BLaER1 (cell line): ENCODE results near the gene GCC2.
"Not testable (repeated sequence)": the region's sequence is repeated elsewhere in the genome, so short reads cannot be mapped to it uniquely, and the experiment has no call there.

Experiments used
- H3K27ac ChIP-seq: shearing (Covaris generic); formaldehyde crosslinking; 2 replicates; pipeline ENCODE4 v1.8.1; 2022
- H3K27me3 ChIP-seq: shearing (Covaris generic); formaldehyde crosslinking; 2 replicates; pipeline ENCODE4 v1.8.1; 2022
- H3K36me3 ChIP-seq: shearing (Covaris generic); formaldehyde crosslinking; 2 replicates; pipeline ENCODE4 v1.8.1; 2022
- H3K4me1 ChIP-seq: shearing (Covaris generic); formaldehyde crosslinking; 2 replicates; pipeline ENCODE4 v1.8.1; 2022
- H3K4me2 ChIP-seq: shearing (Covaris generic); formaldehyde crosslinking; 2 replicates; pipeline ENCODE4 v1.8.1; 2022
- H3K4me3 ChIP-seq: shearing (Covaris generic); formaldehyde crosslinking; 2 replicates; pipeline ENCODE4 v1.8.1; 2022
- H3K9ac ChIP-seq: shearing (Covaris generic); formaldehyde crosslinking; 2 replicates; pipeline ENCODE4 v1.8.1; 2022
- H3K9me3 ChIP-seq: shearing (Covaris generic); formaldehyde crosslinking; 2 replicates; pipeline ENCODE4 v1.8.1; 2022
- H4K20me1 ChIP-seq: shearing (Covaris generic); formaldehyde crosslinking; 2 replicates; pipeline ENCODE4 v1.8.1; 2022
- Cebpa-rat ChIP-seq: shearing (Covaris generic); IDR thresholded peaks from 2 replicates; pipeline ENCODE4 v1.8.1; 2022

Gene GCC2

GRCh38 chr2:108436976-108437375 is 12.0 kb upstream of the GCC2 start:
- no peak for TF ChIP-seq Cebpa-rat
- Histone ChIP-seq H3K4me2 (peak overlapping the region; percentile 67), H3K4me1 (peaks cover 16% of the 10 kb centered on the region), H3K4me3 (no peak overlapping the region), H3K9ac (no peak overlapping the region), H3K27me3 (no peaks in the 10 kb centered on the region), H3K27ac (peak overlapping the region; percentile 28), H4K20me1 (no peaks in the 10 kb centered on the region), H3K9me3 (0 out of 2 replicates have a peak, but pooled peaks cover 14% of the 10 kb centered on the region), H3K36me3 (no peaks in the 10 kb centered on the region)

DNA sequence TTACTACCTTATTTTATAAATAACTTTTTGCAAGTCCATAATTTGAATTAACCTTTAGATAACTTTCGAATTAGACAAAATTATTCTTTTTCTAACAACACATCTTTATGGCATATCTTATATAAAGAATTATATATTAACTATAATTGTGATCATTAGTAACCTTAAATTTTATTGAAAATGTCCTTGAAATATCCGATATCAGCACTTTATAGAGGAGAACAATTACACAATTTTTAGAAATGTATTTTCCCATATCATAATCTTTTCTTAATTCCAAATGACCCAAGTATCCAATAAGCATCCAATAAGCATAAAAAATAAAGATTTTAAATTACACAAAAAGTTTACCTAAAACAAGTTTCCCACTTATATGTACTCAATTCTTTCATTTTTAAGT is 7.3 kb upstream of the GCC2 start:
- Histone ChIP-seq H4K20me1 (no peaks in the 10 kb centered on the region), H3K9ac (no peak overlapping the region), H3K27ac (no peak overlapping the region), H3K4me2 (no peak overlapping the region), H3K4me3 (no peak overlapping the region), H3K27me3 (no peaks in the 10 kb centered on the region), H3K36me3 (no peaks in the 10 kb centered on the region), H3K9me3 (peaks cover 13% of the 10 kb centered on the region), H3K4me1 (peaks cover 25% of the 10 kb centered on the region)
- no peak for TF ChIP-seq Cebpa-rat

DNA sequence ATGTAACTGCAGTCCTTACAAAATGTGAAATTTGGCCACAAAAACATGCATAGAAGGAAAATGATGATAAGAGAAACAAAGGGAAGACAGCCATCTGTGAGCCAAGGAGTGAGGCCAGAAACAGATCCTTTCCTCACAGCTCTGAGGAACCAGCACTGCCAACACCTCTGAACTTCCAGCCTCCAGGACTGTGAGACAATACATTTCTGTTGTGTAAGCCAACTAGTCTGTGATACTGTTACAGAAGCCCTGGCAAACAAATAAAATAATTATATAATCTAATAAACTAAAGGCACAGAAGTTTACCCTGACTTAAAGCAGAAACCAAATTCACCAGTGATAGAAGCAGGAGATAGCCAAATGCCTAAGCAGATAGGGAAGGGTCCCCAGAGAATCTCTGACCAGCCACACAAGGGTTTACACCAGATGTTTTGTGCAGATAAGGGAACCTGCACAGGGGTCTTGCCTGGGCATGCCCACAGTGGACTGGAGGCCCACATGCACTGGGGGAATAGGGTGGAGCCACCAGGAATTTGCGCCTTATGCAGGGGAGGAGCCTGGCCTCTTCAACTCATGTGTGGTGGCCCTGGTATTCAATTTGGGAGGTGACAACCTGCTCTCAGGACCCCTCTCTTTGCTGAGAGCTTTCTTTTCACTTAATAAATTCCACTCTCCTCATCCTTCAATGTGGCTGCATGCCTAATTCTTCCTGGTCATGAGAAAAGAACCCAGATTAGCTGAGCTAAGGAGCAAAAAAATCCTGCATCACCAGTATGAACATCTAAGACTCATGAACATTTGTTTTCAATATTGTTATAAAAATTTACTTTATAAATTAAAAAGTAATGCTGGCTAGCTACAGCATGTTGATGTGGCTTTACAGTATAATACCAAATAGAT is 3.8 kb upstream of the GCC2 start:
- Histone ChIP-seq H3K4me2 (peak overlapping the region; percentile 37), H3K27ac (peak overlapping the region; percentile 62), H3K9me3 (peaks cover 13% of the 10 kb centered on the region), H3K4me3 (no peak overlapping the region), H3K36me3 (no peaks in the 10 kb centered on the region), H3K4me1 (peaks cover 29% of the 10 kb centered on the region), H3K9ac (no peak overlapping the region), H4K20me1 (no peaks in the 10 kb centered on the region), H3K27me3 (no peaks in the 10 kb centered on the region)
- no peak for TF ChIP-seq Cebpa-rat

GRCh38 chr2:108446703-108447102 is 2.3 kb upstream of the GCC2 start:
- Histone ChIP-seq H3K36me3 (peaks cover 10% of the 10 kb centered on the region; the same call in 1 of the 2 replicates), H3K27me3 (no peaks in the 10 kb centered on the region)
- no peak for TF ChIP-seq Cebpa-rat

DNA sequence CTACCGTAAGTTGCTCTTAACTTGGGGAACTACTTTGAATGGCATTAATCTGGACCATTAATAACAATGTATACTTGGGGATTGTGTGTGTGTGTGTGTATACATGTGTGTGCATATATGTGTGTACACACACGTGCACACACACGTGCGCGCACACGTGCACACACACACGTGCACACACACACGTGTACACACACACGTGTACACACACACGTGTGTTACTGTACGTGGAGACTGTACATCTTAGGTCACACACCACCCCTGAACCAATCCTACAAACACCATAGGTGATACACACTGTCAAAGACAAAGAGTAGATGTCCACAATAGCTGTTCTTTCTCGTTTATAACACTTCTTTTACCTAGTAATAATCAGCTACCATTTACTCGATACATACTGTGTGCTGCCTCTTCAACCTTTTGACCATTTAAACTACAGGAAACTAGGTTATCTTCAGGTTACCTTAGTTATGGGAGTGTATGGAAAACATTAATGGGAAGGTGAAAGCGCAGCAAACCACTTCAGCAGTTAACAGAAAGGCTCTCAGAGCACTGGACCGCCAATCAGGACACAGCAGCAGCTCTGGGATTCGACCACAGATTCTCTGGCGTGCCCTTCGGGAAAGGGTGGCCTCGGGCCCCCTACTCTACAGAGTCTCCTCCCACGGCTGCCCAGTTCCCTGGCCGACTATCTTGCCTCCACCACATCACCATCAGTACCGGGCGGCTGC is 894 bp upstream of the GCC2 start:
- peak overlapping the region; percentile 89 for H3K9ac ChIP-seq
- H3K9me3 ChIP-seq: peaks cover 13% of the 10 kb centered on the region

More at GRCh38 chr2:108446703-108447102, 2.3 kb upstream of the GCC2 start:
- Histone ChIP-seq H3K4me2 (no peak overlapping the region), H3K4me1 (peaks cover 35% of the 10 kb centered on the region), H3K27ac (no peak overlapping the region), H3K4me3 (no peak overlapping the region), H3K9me3 (peaks cover 13% of the 10 kb centered on the region), H3K9ac (no peak overlapping the region), H4K20me1 (no peaks in the 10 kb centered on the region)

DNA sequence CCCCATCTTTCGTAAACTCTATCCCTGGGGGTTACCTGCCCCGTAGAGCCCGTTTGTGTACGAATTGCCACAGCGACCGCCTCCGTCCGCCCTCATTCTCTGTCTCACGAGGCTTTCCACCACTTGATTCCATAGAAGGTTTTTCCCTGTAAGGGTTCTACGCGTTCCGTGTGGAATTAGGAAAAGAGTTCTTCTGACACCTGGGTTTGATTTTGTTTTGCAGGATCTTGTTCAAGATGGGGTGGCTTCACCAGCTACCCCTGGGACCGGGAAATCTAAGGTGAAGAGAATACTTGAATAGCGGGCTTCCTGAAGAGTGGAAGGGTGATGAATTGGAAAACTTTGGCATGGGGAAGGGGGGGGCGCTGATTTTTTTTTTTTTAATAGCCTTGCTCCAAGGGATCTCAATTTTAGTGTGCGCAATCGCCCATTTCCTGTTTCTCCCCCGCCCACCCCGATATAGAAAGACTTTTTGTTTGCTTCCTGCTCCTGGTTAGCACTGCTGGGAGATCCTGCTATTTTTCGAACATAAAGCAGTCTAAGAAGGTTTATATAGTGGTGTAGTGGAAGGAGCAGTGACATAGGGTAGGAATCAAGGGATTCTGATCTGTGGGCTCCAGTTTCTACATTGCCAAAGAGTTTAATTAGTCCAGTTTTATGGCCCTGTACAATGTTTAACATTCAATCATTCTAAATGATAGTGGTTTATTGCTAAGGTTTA is 564 bp downstream of the GCC2 start:
- Histone ChIP-seq H3K27ac (peak overlapping the region; percentile 79), H3K4me2 (peak overlapping the region; percentile 96), H4K20me1 (no peaks in the 10 kb centered on the region), H3K27me3 (no peaks in the 10 kb centered on the region), H3K9me3 (no peaks in the 10 kb centered on the region), H3K4me3 (peak overlapping the region; percentile 90), H3K36me3 (peaks cover 38% of the 10 kb centered on the region), H3K9ac (peak overlapping the region; percentile 89), H3K4me1 (peaks cover 32% of the 10 kb centered on the region)
- no peak for TF ChIP-seq Cebpa-rat

More for the DNA sequence above, 894 bp upstream of the GCC2 start:
- no peak for TF ChIP-seq Cebpa-rat
- Histone ChIP-seq H3K36me3 (peaks cover 24% of the 10 kb centered on the region), H3K27ac (peak overlapping the region; percentile 79), H3K4me1 (peaks cover 35% of the 10 kb centered on the region), H3K4me2 (peak overlapping the region; percentile 96), H3K27me3 (no peaks in the 10 kb centered on the region), H4K20me1 (no peaks in the 10 kb centered on the region), H3K4me3 (peak overlapping the region; percentile 90)

DNA sequence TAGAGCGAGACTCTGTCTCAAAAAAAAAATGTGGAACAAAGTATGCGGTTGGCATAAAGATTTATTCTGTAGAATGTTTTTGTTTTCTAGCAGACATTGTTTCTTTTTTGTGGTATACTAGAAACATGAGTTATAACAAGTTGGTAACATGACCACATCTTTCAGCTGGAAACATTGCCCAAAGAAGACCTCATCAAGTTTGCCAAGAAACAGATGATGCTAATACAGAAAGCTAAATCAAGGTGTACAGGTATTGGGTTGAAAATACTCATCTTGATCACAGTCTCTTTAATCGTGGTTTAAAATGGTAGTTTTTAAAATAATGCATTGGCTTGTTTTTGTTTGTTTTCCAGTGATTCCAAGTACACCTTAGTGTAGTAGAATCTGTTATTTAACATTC is 1.9 kb downstream of the GCC2 start:
- Histone ChIP-seq H4K20me1 (no peaks in the 10 kb centered on the region), H3K4me2 (peak overlapping the region; percentile 96)

GRCh38 chr2:108451976-108452375 is 3.0 kb downstream of the GCC2 start:
- H3K4me1 ChIP-seq: peaks cover 20% of the 10 kb centered on the region
- peaks cover 62% of the 10 kb centered on the region for H3K36me3 ChIP-seq
- H4K20me1 ChIP-seq: no peaks in the 10 kb centered on the region; the same call in 1 of the 2 replicates
- no peak overlapping the region for H3K4me2 ChIP-seq
- H3K4me3 ChIP-seq: no peak overlapping the region
- no peak overlapping the region for H3K27ac ChIP-seq
- H3K9me3 ChIP-seq: peaks cover 12% of the 10 kb centered on the region
- no peak overlapping the region for H3K9ac ChIP-seq
- no peaks in the 10 kb centered on the region for H3K27me3 ChIP-seq
- no peak for TF ChIP-seq Cebpa-rat

More for the DNA sequence above, 1.9 kb downstream of the GCC2 start:
- peaks cover 20% of the 10 kb centered on the region for H3K4me1 ChIP-seq
- H3K9ac ChIP-seq: no peak overlapping the region
- H3K4me3 ChIP-seq: no peak overlapping the region
- H3K9me3 ChIP-seq: peaks cover 4% of the 10 kb centered on the region; the same call in 1 of the 2 replicates
- H3K27me3 ChIP-seq: no peaks in the 10 kb centered on the region
- TF ChIP-seq Cebpa-rat: no peak
- H3K36me3 ChIP-seq: peaks cover 50% of the 10 kb centered on the region
- no peak overlapping the region for H3K27ac ChIP-seq

DNA sequence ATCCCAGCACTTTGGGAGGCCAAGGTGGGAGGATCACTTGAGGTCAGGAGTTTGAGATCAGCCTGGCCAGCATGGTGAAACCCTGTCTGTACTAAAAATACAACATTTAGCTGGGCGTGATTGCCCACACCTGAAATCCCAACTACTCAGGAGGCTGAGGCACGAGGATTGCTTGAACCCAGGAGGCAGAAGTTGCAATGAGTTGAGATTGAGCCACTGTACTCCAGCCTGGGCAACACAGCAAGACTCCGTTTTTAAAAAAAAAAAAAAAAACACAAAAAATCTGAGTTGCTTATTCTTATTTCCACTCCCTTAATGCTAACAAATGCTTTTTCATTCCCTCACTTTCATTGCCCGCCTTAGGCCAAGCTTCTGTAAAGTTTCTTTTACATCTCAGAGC is 4.5 kb downstream of the GCC2 start:
- H4K20me1 ChIP-seq, H3K9ac ChIP-seq, H3K4me2 ChIP-seq, H3K4me3 ChIP-seq, H3K27me3 ChIP-seq, H3K27ac ChIP-seq: not testable (repeated sequence)
- Histone ChIP-seq H3K36me3 (peaks cover 73% of the 10 kb centered on the region), H3K4me1 (peaks cover 14% of the 10 kb centered on the region), H3K9me3 (peaks cover 25% of the 10 kb centered on the region)
